Dendritic cell treated with granulocyte-macrophage colony-stimulating factor and Interleukin-4, amounts not matched to agents 40 ng/mL and 50 ng/mL, for 4 days (primary cell): ENCODE data around the gene MAGEF1.
A peak's percentile ranks its signal among the peaks of the same experiment; 100 is the strongest.
"Not testable (repeated sequence)": the region's sequence is repeated elsewhere in the genome, so short reads cannot be mapped to it uniquely, and the experiment has no call there.

ENCODE experiments used
- H3K27ac Mint-ChIP-seq: one replicate; pipeline ENCODE4 v1.8.0; 2022; ENCODE audit warnings: mild to moderate bottlenecking, mixed read lengths
- H3K27me3 Mint-ChIP-seq: one replicate; pipeline ENCODE4 v1.8.0; 2022; ENCODE audit warnings: mild to moderate bottlenecking, mixed read lengths
- H3K36me3 Mint-ChIP-seq: one replicate; pipeline ENCODE4 v1.8.0; 2022; ENCODE audit warnings: low read depth, mixed read lengths
- H3K4me1 Mint-ChIP-seq: one replicate; pipeline ENCODE4 v1.8.0; 2022; ENCODE audit warnings: low read depth, mixed read lengths
- H3K4me3 Mint-ChIP-seq: one replicate; pipeline ENCODE4 v1.8.0; 2022; ENCODE audit warnings: mild to moderate bottlenecking, moderate library complexity, mixed read lengths
- H3K9me3 Mint-ChIP-seq: one replicate; pipeline ENCODE4 v1.8.0; 2022; ENCODE audit warnings: mixed read lengths
- intact Hi-C: fragments of 100-400 bp; cut with micrococcal nuclease; formaldehyde crosslinking; loops from one replicate; pipeline ENCODE4 v1.15.0; 2022

MAGEF1 gene

DNA sequence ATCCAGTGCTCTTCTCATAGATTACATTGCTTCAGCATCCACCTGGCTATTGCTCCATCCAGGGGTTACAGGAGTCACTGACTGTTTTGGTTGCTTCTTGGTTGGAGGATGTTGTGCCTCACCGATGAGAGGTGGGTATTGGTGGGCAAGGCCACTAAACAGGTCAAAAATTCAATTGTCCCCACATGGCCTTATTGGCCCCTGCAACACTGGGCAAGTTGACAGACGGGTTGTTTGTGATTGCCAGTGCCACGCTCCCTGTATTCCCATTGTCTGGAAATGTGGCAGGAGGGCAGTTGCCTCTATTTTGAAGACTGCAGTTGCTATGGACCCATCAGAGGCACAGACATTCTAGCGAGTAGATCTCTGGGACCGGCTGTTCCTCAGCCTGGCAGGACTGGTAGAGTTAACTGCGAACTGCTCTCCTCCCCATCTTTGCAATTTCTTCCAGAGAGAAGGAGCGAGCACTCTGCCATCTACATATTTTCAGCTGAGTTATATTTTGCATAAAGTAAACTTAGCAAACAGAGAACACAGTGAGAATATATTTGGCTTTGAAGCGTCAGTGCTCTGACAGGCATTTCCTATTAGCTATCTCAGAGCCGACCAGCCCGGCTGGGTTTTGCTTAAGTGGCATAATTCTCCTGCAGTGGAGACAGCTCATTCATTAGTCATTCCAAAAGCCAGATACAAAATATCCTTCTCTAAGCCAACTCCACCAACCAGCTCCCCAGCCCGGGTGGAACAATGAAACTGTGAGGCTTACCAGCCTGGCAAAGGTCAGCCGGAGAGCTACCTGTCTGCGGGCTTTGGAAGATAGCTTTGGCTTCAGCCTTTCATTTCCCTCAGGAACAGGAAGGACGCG is 26.0 kb upstream of the MAGEF1 start:
- no peaks in the 10 kb centered on the region for H3K9me3 Mint-ChIP-seq
- H3K36me3 Mint-ChIP-seq: no peaks in the 10 kb centered on the region
- peaks cover 24% of the 10 kb centered on the region for H3K27me3 Mint-ChIP-seq
- H3K27ac Mint-ChIP-seq: no peak overlapping the region
- no peak overlapping the region for H3K4me3 Mint-ChIP-seq
- intact Hi-C loops: no loop called here
- H3K4me1 Mint-ChIP-seq: peaks cover 55% of the 10 kb centered on the region

DNA sequence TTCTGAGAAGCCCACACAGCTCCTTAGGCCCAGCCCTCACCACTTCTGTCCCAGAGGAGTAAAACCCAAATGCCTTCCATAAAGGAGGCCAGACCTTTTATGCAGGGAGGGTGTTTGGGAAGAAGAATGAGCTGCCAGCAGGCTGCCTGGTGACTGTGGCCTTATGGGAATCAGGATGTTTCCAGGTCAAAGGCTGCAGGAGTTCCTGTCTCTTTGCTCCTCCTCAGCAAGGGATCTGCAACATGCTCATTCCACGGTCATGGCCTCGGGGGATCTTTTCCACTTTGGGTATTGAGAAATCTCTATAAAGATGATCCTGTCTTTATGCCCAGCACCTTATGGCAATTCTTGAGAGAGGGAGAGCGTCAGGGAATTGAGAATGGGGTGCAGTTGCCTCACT is 25.2 kb upstream of the MAGEF1 start:
- Mint-ChIP-seq H3K4me1 (peaks cover 48% of the 10 kb centered on the region), H3K4me3 (no peak overlapping the region), H3K9me3 (no peaks in the 10 kb centered on the region), H3K27ac (no peak overlapping the region), H3K36me3 (no peaks in the 10 kb centered on the region), H3K27me3 (peaks cover 24% of the 10 kb centered on the region)
- intact Hi-C loops: no loop called here

DNA sequence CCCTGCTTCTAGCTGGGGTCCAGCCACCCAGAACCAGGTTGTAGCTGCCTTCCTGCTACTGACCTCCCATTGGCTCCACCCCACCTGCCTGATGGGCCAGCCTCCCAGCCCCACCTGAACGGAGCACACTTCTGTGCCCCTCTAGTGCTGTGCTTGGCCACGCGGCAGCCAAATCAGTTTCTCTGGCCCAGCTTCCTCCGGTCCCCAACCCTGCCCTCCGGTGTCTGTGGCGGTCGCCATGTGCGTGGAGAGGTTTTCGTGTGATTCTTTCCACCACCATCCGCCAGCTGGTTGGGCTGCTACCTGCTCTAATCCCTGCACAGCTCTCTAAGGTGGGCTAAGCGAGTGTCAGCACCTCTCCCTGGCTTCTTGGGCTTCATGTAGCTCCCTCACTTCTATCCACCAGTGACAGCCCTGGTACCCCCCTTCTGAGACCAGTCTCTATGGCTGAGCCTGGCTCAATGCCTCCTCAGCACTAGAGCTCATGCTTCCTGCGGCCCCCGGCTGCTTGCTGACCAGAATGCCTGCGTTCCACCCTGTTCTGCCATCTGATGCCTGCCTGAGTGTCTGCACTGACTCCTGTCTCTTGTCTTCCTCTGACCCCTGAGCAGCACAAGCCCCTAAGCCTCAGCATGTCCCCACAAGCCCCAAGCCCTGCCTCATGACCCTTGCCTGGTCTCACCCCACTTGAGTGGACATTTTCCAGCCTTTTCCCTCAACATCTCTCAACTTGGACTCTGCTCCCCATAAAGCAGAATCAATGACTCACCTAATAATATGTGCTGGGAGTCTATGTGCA is 23.2 kb upstream of the MAGEF1 start:
- Mint-ChIP-seq H3K9me3 (no peaks in the 10 kb centered on the region), H3K36me3 (no peaks in the 10 kb centered on the region), H3K27me3 (peaks cover 29% of the 10 kb centered on the region), H3K4me3 (no peak overlapping the region), H3K4me1 (peaks cover 37% of the 10 kb centered on the region), H3K27ac (peak overlapping the region; percentile 29)
- intact Hi-C loops: loop anchor here (5.0 kb wide), 1 partner anchor 32 kb away; no protein-coding TSS in a partner anchor

DNA sequence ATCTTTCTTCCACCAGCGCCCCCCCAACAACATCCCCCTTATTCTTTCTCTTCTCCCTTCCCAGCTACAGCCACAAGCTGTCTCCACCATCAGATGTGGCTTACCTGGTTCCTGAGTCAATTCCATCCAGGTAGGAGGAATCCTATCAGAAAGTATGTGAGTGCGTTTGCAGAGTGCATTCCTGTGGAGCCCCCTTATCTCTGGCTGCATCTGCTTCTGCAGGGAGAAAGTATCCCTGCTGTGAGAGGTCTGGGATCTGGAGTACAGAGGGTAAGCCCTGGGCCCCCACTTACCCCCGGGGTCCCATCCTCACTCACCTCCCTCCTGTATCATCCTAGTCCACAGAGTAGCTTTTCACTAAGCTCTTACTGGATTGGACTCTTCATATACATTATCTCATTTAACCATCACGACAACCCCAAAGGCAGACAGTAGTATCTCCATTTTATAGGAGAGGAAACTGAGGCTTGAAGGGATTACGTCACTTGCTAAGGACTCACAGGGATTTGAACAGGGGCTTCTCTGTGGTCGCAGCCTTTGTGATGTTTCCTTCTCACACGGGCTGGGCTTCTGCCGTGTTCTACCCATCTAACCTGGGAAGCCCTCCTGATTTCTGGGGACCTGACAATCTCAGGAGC is 22.2 kb upstream of the MAGEF1 start:
- H3K36me3 Mint-ChIP-seq: no peaks in the 10 kb centered on the region
- H3K9me3 Mint-ChIP-seq: no peaks in the 10 kb centered on the region
- H3K4me3 Mint-ChIP-seq: no peak overlapping the region
- intact Hi-C loops: loop anchor here (5.0 kb wide), 1 partner anchor 33 kb away; no protein-coding TSS in a partner anchor
- peak overlapping the region; percentile 31 for H3K27ac Mint-ChIP-seq
- H3K27me3 Mint-ChIP-seq: peaks cover 28% of the 10 kb centered on the region
- H3K4me1 Mint-ChIP-seq: peaks cover 29% of the 10 kb centered on the region

- peaks cover 20% of the 10 kb centered on the region for H3K4me1 Mint-ChIP-seq
- no peaks in the 10 kb centered on the region for H3K9me3 Mint-ChIP-seq
- peaks cover 19% of the 10 kb centered on the region for H3K27me3 Mint-ChIP-seq
- H3K4me3 Mint-ChIP-seq: no peak overlapping the region
- H3K27ac Mint-ChIP-seq: no peak overlapping the region
- intact Hi-C loops: loop anchor here (5.0 kb wide), 1 partner anchor 34 kb away; no protein-coding TSS in a partner anchor
- no peaks in the 10 kb centered on the region for H3K36me3 Mint-ChIP-seq
These were observed 21.3 kb upstream of the MAGEF1 start for GRCh38 chr3:184733181-184733580.

- Mint-ChIP-seq H3K27me3 (peaks cover 19% of the 10 kb centered on the region), H3K9me3 (no peaks in the 10 kb centered on the region), H3K4me1 (peaks cover 7% of the 10 kb centered on the region), H3K27ac (peak overlapping the region; percentile 15), H3K4me3 (no peak overlapping the region), H3K36me3 (no peaks in the 10 kb centered on the region)
- intact Hi-C loops: loop anchor here (5.0 kb wide), 1 partner anchor 35 kb away; no protein-coding TSS in a partner anchor
These were observed 20.1 kb upstream of the MAGEF1 start for GRCh38 chr3:184731786-184732537.

DNA sequence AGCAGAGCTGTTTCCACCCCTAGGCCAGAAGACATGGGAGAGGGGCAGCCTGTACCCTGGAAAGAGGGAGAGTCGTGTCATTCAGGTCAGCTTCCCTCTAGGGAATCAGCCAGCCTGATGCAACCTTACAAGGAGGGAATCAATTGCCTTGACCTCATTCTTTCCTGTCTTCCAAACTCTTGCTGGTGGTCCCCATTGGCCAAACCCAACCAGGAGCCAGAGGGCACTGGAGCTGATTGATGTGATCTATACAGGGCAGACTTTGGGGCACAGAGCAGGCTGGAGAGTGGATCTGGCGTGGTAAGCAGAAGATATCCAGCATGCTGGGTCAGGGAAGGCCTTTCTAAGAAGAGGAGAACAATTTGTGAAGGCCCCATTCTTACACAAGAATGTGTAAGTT is 19.1 kb upstream of the MAGEF1 start:
- Mint-ChIP-seq H3K27me3 (peaks cover 19% of the 10 kb centered on the region), H3K27ac (peak overlapping the region; percentile 15), H3K36me3 (no peaks in the 10 kb centered on the region), H3K4me1 (peaks cover 12% of the 10 kb centered on the region), H3K9me3 (no peaks in the 10 kb centered on the region), H3K4me3 (no peak overlapping the region)
- intact Hi-C loops: loop anchor here (5.0 kb wide), 1 partner anchor 36 kb away; no protein-coding TSS in a partner anchor

DNA sequence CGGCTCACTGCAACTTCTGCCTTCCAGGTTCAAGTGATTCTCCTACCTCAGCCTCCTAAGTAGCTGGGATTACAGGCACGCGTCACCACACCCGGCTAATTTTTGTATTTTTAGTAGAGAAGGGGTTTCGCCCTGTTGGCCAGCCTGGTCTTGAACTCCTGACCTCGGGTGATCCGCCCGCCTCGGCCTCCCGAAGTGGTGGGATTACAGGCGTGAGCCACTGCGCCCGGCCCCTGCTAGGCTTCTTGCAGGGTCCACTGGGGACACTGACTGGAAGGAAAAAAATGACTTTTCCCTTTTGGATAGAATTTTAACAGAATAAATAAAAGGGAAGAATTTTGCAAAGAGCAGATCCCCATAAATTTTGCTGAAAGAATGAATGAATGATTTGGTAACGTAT is 17.3 kb upstream of the MAGEF1 start:
- H3K9me3 Mint-ChIP-seq, H3K36me3 Mint-ChIP-seq, H3K27ac Mint-ChIP-seq, H3K4me3 Mint-ChIP-seq, H3K27me3 Mint-ChIP-seq: not testable (repeated sequence)
- intact Hi-C loops: loop anchor here (5.0 kb wide), 1 partner anchor 48 kb away; no protein-coding TSS in a partner anchor
- H3K4me1 Mint-ChIP-seq: peaks cover 12% of the 10 kb centered on the region

DNA sequence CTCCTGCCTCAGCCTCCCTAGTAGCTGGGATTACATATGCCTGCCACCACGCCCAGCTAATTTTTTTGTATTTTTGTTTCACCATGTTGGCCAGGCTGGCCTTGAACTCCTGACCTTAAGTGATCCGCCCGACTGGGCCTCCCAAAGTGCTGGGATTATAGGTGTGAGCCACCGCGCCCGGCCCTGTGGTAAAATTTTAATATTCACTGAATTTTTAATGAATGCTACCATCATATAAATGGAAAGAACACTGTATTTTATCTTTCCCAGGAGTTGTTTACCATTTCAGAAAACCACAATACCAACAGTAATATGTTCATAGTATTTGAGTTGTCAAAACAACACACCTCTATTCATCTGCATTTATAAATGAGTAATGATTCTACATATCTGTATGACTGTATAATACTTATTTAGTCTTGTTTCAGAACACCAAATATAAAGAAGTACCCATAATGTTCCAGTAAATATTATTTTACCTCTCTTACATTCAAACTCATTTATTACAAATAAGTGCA is 16.2 kb upstream of the MAGEF1 start:
- Mint-ChIP-seq H3K4me3 (no peak overlapping the region), H3K4me1 (peaks cover 12% of the 10 kb centered on the region), H3K27ac (no peak overlapping the region), H3K36me3 (no peaks in the 10 kb centered on the region), H3K9me3 (no peaks in the 10 kb centered on the region), H3K27me3 (peaks cover 7% of the 10 kb centered on the region)
- intact Hi-C loops: loop anchor here (5.0 kb wide), 1 partner anchor 49 kb away; no protein-coding TSS in a partner anchor

DNA sequence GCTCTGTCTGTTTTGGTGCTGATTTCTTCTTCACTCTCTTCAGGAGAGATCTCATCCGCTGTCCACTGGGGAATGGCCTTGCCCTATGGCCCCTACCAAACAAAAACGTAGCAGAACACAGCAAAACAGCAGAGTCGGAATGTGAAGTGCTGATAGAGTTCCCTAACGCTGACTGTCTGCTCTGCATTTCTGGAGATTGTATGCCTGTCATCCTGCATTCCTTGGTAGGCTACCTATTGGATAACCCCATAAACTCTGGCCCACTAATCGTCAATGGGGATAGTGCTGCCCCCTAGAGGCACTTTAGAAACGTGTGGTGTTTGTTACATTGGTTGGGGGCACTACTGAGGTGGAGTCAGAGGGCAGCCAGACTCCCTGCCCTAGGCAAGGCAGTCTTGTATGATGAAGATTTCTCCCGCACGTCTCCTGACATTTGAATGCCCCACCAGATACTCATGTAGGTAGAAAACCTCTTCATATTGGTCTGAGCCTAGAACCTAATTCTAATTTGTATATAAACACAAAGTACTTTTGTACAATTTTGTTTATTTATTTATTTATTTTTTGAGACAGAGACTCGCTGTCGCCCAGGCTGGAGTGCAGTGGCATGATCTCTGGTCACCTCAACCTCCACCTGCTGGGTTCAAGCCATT is 15.6 kb upstream of the MAGEF1 start:
- no peak overlapping the region for H3K27ac Mint-ChIP-seq

GRCh38 chr3:184726497-184726896 is 14.6 kb upstream of the MAGEF1 start:
- Mint-ChIP-seq H3K27ac (no peak overlapping the region), H3K36me3 (no peaks in the 10 kb centered on the region), H3K27me3 (peaks cover 5% of the 10 kb centered on the region), H3K9me3 (no peaks in the 10 kb centered on the region), H3K4me1 (peaks cover 12% of the 10 kb centered on the region), H3K4me3 (no peak overlapping the region)
- intact Hi-C loops: loop anchor here (5.0 kb wide), 1 partner anchor 51 kb away; no protein-coding TSS in a partner anchor

More for the DNA sequence above, 15.6 kb upstream of the MAGEF1 start:
- intact Hi-C loops: loop anchor here (1.0 to 5.0 kb wide), 2 partner anchors 50 to 166 kb away; partner anchors contain the start of gene EPHB3
- Mint-ChIP-seq H3K9me3 (no peaks in the 10 kb centered on the region), H3K36me3 (no peaks in the 10 kb centered on the region), H3K4me3 (no peak overlapping the region), H3K4me1 (peaks cover 12% of the 10 kb centered on the region), H3K27me3 (peaks cover 7% of the 10 kb centered on the region)

DNA sequence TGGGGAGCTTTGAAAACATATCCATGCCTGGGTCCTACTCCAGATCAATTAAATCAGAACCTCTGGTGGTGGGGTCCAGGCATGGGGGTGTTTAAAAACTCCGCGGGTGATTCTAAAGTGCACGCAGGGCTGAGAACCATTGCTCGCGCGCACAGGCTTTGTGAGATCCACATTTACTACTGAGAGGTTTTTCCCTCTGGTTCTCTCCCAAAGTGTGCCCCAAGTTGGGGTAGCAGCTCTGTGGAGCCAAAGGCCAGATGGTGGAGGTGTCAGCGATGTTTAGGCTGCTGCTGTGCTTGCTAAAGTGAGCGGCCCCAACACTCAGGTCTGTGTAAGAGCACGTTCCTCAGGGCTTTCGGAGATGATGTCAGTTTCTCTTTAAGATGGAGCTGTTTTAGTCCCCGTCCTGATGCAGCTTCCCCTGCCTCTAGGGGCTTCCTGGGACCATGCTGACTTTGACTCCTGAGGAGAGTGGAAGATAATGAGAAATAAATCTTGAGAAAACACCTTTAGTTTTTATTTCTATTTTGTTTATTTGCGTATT is 13.4 kb upstream of the MAGEF1 start:
- Mint-ChIP-seq H3K9me3 (no peaks in the 10 kb centered on the region), H3K36me3 (no peaks in the 10 kb centered on the region), H3K4me1 (peaks cover 7% of the 10 kb centered on the region), H3K4me3 (no peak overlapping the region), H3K27me3 (peaks cover 1% of the 10 kb centered on the region), H3K27ac (no peak overlapping the region)
- intact Hi-C loops: loop anchor here (5.0 kb wide), 1 partner anchor 52 kb away; no protein-coding TSS in a partner anchor
